C4-2B (cell line): ENCODE data around the gene ARL6IP1.

ENCODE experiments used
- CTCF ChIP-seq: fragments of 450-650 bp; conservative IDR thresholded peaks from 2 replicates; pipeline ENCODE4 v1.5.1; 2017; ENCODE audit warnings: mild to moderate bottlenecking
- ZFX ChIP-seq: fragments of 450-650 bp; IDR thresholded peaks from 2 replicates; pipeline ENCODE4 v1.6.1; 2017

- TF ChIP-seq CTCF (no peak), ZFX (no peak)
These were observed 12.4 kb downstream of the ARL6IP1 start for GRCh38 chr16:18788828-18789514.
